H1 (cell line): Measurements from ENCODE around the gene ATM. TPM values are rescaled to one million over a fixed set of nuclear protein-coding genes. Genes with fewer than 3 reads are reported as not detected.

Experiments used
- polyA plus RNA-seq, 7 experiments: library from polyadenylated mRNA; depleted of rRNA in 3 of 7; stranded (reverse) in 5 of 7; unstranded in 2 of 7; fragments of >200 nt in 5 of 7; fragments of 200-250 nt in 2 of 7; gene quantifications; 1 replicate in 5 of 7; 2 replicates in 1 of 7; 4 replicates in 1 of 7; pipeline versions ENCODE4 v1.2.1 to v1.2.3, GENCODE V29; 2011 to 2013; ENCODE audit warnings: missing spikeins in 2 of 7, mixed read lengths in 2 of 7
- small RNA-seq: library from polyadenylated mRNA; stranded (forward); fragments of <200 nt; extraction: miRNeasy Mini kit (QIAGEN cat#:217004); gene quantifications from one replicate; pipeline ENCODE3, GENCODE V24; 2013; ENCODE audit not compliant: insufficient read depth
- total RNA-seq: library from RNA; stranded (reverse); fragmentation: NEBNext Ultra II Directional; extraction: Animal tissue kit (Norgen Biotek cat#: 25700); gene quantifications from 2 replicates; pipeline ENCODE4 v1.2.1, GENCODE V29; 2021

The ATM gene
- total and polyA plus RNA-seq, 2 of the 8 experiments (the other 6 are each of a cell fraction or from before 2014, with no cell fraction given) = 14.9 to 55.4 TPM

Small RNAs within 50 kb of the gene (small RNA-seq; reads per million reads assigned to genes)
- gene RF00019 = not detected

Other genes starting within 250 kb of the ATM start
- gene CUL5, start 214.2 kb upstream of the ATM start, total RNA-seq = 31.8 and 32.0 TPM in 2 replicates
- 4.9 and 9.8 TPM in 2 replicates for gene CUL5, start 214.2 kb upstream of the ATM start, polyA plus RNA-seq (2011; rRNA removed)
- 28.1 and 30.4 TPM in 2 replicates for gene ACAT1, start 101.5 kb upstream of the ATM start, total RNA-seq
- gene ACAT1, start 101.5 kb upstream of the ATM start, polyA plus RNA-seq (2011; rRNA removed) = 19.0 and 30.9 TPM in 2 replicates
- 19.6 and 23.4 TPM in 2 replicates for gene NPAT, start 429 bp upstream of the ATM start, total RNA-seq
- 2.9 and 4.6 TPM in 2 replicates for gene NPAT, start 429 bp upstream of the ATM start, polyA plus RNA-seq (2011; rRNA removed)
- 0.22 and 0.52 TPM in 2 replicates for gene C11orf65, start 244.5 kb downstream of the ATM start, total RNA-seq
- gene C11orf65, start 244.5 kb downstream of the ATM start, polyA plus RNA-seq (2011; rRNA removed) = 0.08 and 0.14 TPM in 2 replicates